GM18873 (cell line): ENCODE results near the gene RSBN1L.
"Not testable (repeated sequence)": the region's sequence is repeated elsewhere in the genome, so short reads cannot be mapped to it uniquely, and the experiment has no call there.

Experiments used
- ATAC-seq: cut with Tn5 transposase; IDR thresholded peaks from one replicate; pipeline ENCODE4 v1.9.1; 2021; ENCODE audit warnings: mild to moderate bottlenecking, moderate library complexity, moderate number of reproducible peaks; ENCODE audit not compliant: unreplicated experiment, low FRiP score

RSBN1L gene

GRCh38 chr7:77765481-77765880, 69.2 kb downstream of the RSBN1L start:
- no peak for ATAC-seq

- ATAC-seq: no peak
Observed at GRCh38 chr7:77765906-77766800, 69.9 kb downstream of the RSBN1L start.

- no peak for ATAC-seq
Observed at GRCh38 chr7:77766801-77767605, 70.7 kb downstream of the RSBN1L start.

GRCh38 chr7:77770316-77770715, 74.1 kb downstream of the RSBN1L start:
- no peak for ATAC-seq

GRCh38 chr7:77771901-77772300, 75.6 kb downstream of the RSBN1L start:
- ATAC-seq: no peak

DNA sequence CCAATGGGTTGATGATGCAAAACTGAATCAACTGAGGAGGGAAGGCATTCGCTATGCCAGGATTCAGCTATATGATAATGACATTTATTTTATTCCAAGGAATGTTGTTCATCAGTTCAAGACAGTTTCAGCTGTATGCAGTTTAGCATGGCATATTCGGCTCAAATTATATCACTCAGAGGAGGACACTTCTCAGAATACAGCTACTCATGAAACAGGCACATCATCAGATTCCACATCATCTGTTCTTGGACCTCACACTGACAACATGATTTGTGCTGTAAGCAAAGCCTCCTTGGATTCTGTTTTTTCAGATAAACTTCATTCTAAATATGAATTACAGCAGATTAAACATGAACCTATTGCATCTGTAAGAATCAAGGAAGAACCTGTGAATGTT, 82.3 kb downstream of the RSBN1L start:
- no peak for ATAC-seq

- no peak for ATAC-seq
Observed at GRCh38 chr7:77782383-77782782, 86.1 kb downstream of the RSBN1L start.

GRCh38 chr7:77783111-77783510, 86.9 kb downstream of the RSBN1L start:
- no peak for ATAC-seq

DNA sequence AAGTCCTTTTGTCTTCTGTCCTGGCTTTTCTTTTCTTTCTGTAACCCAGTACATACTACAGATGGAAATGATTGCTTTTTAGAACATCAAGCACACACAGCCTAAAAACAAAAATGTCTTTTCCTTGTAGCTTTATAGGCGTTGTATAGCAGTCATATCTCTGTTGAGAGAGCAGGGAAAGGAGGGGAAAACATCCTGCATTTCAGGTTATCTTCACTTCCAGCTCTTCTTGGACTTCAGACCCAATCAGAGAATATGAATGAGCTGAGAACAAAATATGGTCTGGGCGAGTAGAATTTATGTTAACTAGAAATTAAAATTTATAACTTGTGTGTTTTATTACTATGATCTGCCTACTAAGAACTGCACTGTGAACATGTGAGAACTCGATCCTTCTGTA, 87.3 kb downstream of the RSBN1L start:
- no peak for ATAC-seq

DNA sequence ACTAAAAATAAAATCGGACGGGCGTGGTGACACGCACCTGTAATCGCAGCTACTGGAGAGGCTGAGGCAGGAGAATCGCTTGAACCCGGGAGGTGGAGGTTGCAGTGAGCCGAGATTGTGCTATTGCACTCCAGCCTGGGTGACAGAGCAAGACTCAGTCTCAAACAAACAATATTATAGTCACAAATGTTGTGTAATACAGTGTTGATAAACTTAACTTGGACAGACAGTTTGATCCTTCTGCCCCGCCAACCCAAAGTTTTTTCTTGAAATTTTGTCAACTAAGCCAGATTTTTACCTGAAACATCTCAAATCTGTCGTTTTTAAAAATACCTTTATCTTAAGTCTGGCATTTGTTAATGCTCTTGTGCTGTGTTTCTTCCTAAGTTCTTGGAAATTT, 88.2 kb downstream of the RSBN1L start:
- ATAC-seq: not testable (repeated sequence)

DNA sequence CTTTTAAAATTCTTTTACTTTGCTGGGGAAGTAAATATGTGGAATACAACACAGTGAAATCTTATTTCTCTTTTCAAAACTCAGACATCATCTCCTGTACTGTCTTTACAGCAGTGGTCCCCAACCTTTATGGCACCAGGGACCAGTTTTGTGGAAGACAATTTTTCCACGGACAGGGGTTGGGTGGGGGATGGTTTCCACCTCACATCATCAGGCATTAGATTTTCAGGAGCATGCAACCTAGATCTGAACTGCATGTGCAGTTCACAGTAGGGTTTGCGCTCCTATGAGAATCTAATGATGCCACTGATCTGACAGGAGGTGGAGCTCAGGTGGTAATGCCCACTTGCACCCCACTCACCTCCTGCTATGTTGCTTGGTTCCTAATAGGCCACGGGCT, 89.8 kb downstream of the RSBN1L start:
- ATAC-seq: no peak

- no peak for ATAC-seq
Observed at GRCh38 chr7:77786741-77787140, 90.5 kb downstream of the RSBN1L start.

GRCh38 chr7:77788327-77788902, 92.2 kb downstream of the RSBN1L start:
- no peak for ATAC-seq

- no peak for ATAC-seq
Observed at GRCh38 chr7:77791336-77791735, 95.1 kb downstream of the RSBN1L start.

DNA sequence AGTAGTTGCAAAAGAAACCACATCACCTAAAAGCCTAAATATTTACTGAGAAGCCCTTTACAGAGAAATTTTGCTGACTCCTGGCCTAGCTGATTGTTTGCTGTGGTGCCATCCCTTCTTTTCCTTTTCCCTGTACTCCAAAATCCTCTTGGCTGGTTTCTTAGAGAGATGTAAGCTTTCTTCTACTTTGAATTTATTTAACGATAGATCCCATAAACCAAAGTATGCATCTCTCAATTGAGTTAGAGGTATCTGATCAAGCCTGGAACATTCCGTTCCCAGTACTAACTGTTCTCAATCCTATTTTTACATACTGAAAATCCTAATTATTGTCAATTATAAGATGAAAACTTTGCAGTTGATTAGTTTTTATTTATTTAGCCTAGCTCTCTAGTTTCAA, 95.7 kb downstream of the RSBN1L start:
- no peak for ATAC-seq

GRCh38 chr7:77794000-77794399, 97.7 kb downstream of the RSBN1L start:
- no peak for ATAC-seq

DNA sequence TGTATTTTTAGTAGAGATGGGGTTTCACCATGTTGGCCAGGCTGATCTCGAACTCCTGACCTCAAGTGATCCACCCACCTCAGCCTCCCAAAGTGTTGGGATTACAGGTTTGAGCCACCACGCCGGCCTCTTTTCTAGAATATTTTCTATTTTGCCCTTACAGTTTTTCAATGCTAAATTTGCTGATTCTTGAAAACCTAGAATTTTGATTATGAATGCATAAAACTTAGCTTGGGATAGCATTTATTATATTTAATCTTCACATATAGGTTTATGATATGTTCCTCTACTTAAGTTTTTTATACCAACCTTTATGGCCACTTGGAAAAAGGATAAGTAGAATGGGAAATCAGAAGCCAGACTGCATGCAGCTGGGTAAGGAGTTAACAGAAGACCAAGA, 99.8 kb downstream of the RSBN1L start:
- ATAC-seq: no peak

DNA sequence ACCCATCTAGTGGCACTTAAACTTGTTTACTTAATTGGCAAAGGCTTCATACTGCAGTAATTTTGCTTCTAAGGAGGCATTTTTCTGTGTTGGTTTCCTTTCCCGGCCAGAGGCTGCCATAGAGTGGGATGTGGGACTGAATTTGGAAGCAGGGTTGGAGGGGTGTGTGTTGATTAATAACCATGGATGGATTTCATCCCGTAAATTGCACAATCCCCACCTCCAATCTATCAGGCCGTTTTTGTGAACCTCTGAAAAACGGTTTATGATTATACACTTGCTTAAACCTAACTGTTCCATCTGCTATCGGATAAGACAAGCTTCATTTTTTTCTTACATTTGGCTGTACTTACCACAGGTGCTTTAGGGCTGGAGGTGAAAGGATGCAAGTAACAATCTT, 100.7 kb downstream of the RSBN1L start:
- no peak for ATAC-seq

GRCh38 chr7:77797734-77798393, 101.6 kb downstream of the RSBN1L start:
- ATAC-seq: peak; percentile 23

DNA sequence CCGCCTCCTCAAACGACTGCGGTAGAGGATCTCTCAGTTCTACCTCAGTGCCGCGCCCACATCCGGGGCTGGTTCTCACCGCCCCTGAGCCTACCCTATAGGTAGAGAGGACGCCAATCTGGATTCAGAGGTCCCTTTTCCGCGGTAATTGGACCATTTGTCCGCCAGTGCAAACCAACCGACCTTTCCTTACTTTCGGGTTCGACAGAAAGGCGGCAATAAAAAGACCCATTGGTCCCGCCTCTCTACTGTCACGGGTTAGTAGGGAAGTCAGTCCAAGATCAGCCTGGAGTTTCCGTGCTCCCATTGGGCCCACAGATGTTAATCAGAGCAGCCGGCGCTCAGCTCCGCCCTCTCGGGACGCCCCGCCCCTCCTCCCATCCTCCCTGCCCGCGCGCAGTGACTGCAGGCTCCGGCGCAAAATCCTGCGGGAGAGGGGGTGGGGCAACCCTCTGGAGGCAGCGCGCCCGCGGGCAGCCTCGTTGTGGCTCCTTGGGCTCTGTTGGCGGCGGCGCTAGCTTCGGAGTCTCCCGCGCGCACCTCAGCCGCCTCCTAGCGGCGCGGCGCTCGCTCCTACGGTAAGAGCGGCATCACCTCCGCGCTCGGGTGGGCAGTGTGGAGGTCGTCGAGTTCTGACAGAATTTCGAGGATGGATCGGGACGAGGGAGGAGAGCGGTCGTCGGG, 102.3 kb downstream of the RSBN1L start, which contains the start of the genes PHTF2 and TMEM60:
Gene PHTF2, plus strand, starts transcription at position 380 of the 684 bp plus-strand sequence.
Gene TMEM60, minus strand, starts transcription at position 41 of the 684 bp plus-strand sequence. CDS start 4,061 bp downstream, outside the sequence.
- peak; percentile 91 for ATAC-seq
